ENCODE data around the gene LCLAT1. TPM values are rescaled to one million over a fixed set of nuclear protein-coding genes. Genes with fewer than 3 reads are reported as not detected.

The LCLAT1 gene
- total RNA-seq, 1 experiment from 2014 or later = 32.9 TPM

GRCh38 chr2:30625276-30625675 lies 178.2 kb downstream of the LCLAT1 start:
- H4K8ac ChIP-seq (replicated peaks; ENCODE audit: insufficient read length, low read depth, low read length) = no peak overlapping the region
- Mint-ChIP-seq H3K27me3 (ENCODE audit: low read depth) (no peaks in the 10 kb centered on the region), H3K27ac (peak overlapping the region in 1 of 3 experiments; percentile 3; a peak in 2 of 7 replicates), H3K36me3 (ENCODE audit: insufficient read depth in 1 of 3, low read depth in 3 of 3) (peaks cover 8 to 20% (median 16%) of the 10 kb centered on the region in 3 experiments), H3K4me3 (no peak overlapping the region), H3K4me1 (peaks cover 26 to 45% of the 10 kb centered on the region in 2 experiments), H3K9me3 (no peaks in the 10 kb centered on the region)
- H3K27ac ChIP-seq (ENCODE audit: insufficient read length, low read depth, low read length) = no peak overlapping the region
- no peak overlapping the region for H2BK12ac ChIP-seq (ENCODE audit: insufficient read length, low read depth, low read length)
- H2BK5ac ChIP-seq (ENCODE audit: insufficient read length, low read length) = no peak overlapping the region
- no peaks in the 10 kb centered on the region for H3K79me1 ChIP-seq (ENCODE audit: insufficient read depth, low read depth, low read length, poor library complexity, severe bottlenecking)
- no peaks in the 10 kb centered on the region for H3K9me3 ChIP-seq (ENCODE audit: control insufficient read depth, low read depth, low read length)
- no peak overlapping the region for H3K4ac ChIP-seq (ENCODE audit: low read depth, low read length)
- TF ChIP-seq, protein P1, sequence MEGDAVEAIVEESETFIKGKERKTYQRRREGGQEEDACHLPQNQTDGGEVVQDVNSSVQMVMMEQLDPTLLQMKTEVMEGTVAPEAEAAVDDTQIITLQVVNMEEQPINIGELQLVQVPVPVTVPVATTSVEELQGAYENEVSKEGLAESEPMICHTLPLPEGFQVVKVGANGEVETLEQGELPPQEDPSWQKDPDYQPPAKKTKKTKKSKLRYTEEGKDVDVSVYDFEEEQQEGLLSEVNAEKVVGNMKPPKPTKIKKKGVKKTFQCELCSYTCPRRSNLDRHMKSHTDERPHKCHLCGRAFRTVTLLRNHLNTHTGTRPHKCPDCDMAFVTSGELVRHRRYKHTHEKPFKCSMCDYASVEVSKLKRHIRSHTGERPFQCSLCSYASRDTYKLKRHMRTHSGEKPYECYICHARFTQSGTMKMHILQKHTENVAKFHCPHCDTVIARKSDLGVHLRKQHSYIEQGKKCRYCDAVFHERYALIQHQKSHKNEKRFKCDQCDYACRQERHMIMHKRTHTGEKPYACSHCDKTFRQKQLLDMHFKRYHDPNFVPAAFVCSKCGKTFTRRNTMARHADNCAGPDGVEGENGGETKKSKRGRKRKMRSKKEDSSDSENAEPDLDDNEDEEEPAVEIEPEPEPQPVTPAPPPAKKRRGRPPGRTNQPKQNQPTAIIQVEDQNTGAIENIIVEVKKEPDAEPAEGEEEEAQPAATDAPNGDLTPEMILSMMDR (conservative IDR thresholded peaks at IDR 0.05) = no peak
- H3K18ac ChIP-seq (ENCODE audit: insufficient read length, low read depth, low read length) = no peak overlapping the region
- no peaks in the 10 kb centered on the region; the same call in 1 of the 2 replicates for H3K4me1 ChIP-seq (ENCODE audit: insufficient read depth, low read length)
- H4K91ac ChIP-seq (ENCODE audit: insufficient read length, low read depth, low read length) = no peak overlapping the region
- H2AFZ ChIP-seq (ENCODE audit: low read length) = no peak overlapping the region
- H3K56ac ChIP-seq (ENCODE audit: insufficient read length, low read depth, low read length) = no peak overlapping the region
- H3K23ac ChIP-seq (ENCODE audit: insufficient read length, low read depth, low read length) = no peak overlapping the region
- H3T11ph ChIP-seq (ENCODE audit: low read length) = no peak overlapping the region
- no peak for DNase-seq
- no peak overlapping the region for H3K4me2 ChIP-seq (ENCODE audit: insufficient read depth, insufficient read length, low read length)
- H2BK20ac ChIP-seq (ENCODE audit: low read depth, low read length, poor library complexity, severe bottlenecking) = no peak overlapping the region
- H4K20me1 ChIP-seq (ENCODE audit: control insufficient read depth, insufficient read depth, insufficient read length) = no peaks in the 10 kb centered on the region
- H3K79me2 ChIP-seq (ENCODE audit: insufficient read depth, low read length) = no peaks in the 10 kb centered on the region
- H3K23me2 ChIP-seq (ENCODE audit: insufficient read length, low read depth, low read length, poor library complexity, severe bottlenecking) = no peaks in the 10 kb centered on the region
- H3K27me3 ChIP-seq (ENCODE audit: insufficient read depth, low read length) = no peaks in the 10 kb centered on the region
- no peak overlapping the region for H2BK15ac ChIP-seq (ENCODE audit: low read depth, low read length)
- H2AK5ac ChIP-seq (ENCODE audit: insufficient read length, low read length) = no peak overlapping the region
- H3K14ac ChIP-seq (ENCODE audit: insufficient read depth, low read length) = no peak overlapping the region
- H4K5ac ChIP-seq (ENCODE audit: insufficient read length, low read depth, low read length) = no peak overlapping the region
- no peak overlapping the region for H3K9ac ChIP-seq (ENCODE audit: extremely low read depth, insufficient read length, low read length)
- H2BK120ac ChIP-seq (ENCODE audit: low read depth, low read length, poor library complexity, severe bottlenecking) = no peak overlapping the region

Data from H9 (cell line).